ENCODE measurements around the gene RASSF10. TPM values are rescaled to one million over a fixed set of nuclear protein-coding genes. Genes with fewer than 3 reads are reported as not detected.

Gene RASSF10
- total RNA-seq, 2 donors from 2014 or later, result not detected

- H3K27me3 Mint-ChIP-seq, result peaks cover 14% of the 10 kb centered on the region
- ATAC-seq (no peak), DNase-seq (no peak)
- no peak overlapping the region for H3K4me3 Mint-ChIP-seq
- H3K27ac Mint-ChIP-seq, result no peak overlapping the region
- no peaks in the 10 kb centered on the region for H3K4me1 Mint-ChIP-seq
- peaks cover 3% of the 10 kb centered on the region for H3K36me3 Mint-ChIP-seq (ENCODE audit: low read depth)
- H3K9me3 ChIP-seq (ENCODE audit: control insufficient read depth, low read length, poor library complexity, severe bottlenecking), result no peaks in the 10 kb centered on the region
Measured at GRCh38 chr11:13061294-13061990, 52.3 kb downstream of the RASSF10 start.

All from T-helper 17 cell (primary cell).